Measurements from ENCODE around the gene FLYWCH1. TPM values are rescaled to one million over a fixed set of nuclear protein-coding genes. Genes with fewer than 3 reads are reported as not detected.

The FLYWCH1 gene
- total and polyA plus RNA-seq, 9 of the 15 experiments (the other 6 are each of a cell fraction or from before 2014, with no cell fraction given), result 0.18 to 33.6 (median 11.3) TPM

- no peak for TF ChIP-seq NCOA2 (IDR thresholded peaks at IDR 0.05; ENCODE audit: partially characterized antibody in 2 of 2)
- no peak for TF ChIP-seq EZH2 (IDR thresholded peaks at IDR 0.05; ENCODE audit: borderline replicate concordance, low read depth, low read length)
- TF ChIP-seq ZEB2 (IDR thresholded peaks at IDR 0.05), result no peak
- no peak for TF ChIP-seq ZNF79 (CRISPR knock-in tag; IDR thresholded peaks at IDR 0.05; ENCODE audit: low read depth)
- TF ChIP-seq CHAMP1 (IDR thresholded peaks at IDR 0.05), result no peak
- TF ChIP-seq GATAD2B (IDR thresholded peaks at IDR 0.05; ENCODE audit: borderline replicate concordance), result no peak; the same call in 1 of the 2 replicates
- no peak for TF ChIP-seq SREBF2 (CRISPR knock-in tag; IDR thresholded peaks at IDR 0.05)
- no peak for TF ChIP-seq MTA3 (IDR thresholded peaks at IDR 0.05; ENCODE audit: borderline replicate concordance)
- 0 out of 2 replicates have a peak, but pooled peaks have one; percentile 39 for TF ChIP-seq FOXP1 (CRISPR knock-in tag; IDR thresholded peaks at IDR 0.05)
- TF ChIP-seq E2F1 (CRISPR knock-in tag; IDR thresholded peaks at IDR 0.05), result no peak
- peak; percentile 86 for TF ChIP-seq ZFX (CRISPR knock-in tag; IDR thresholded peaks at IDR 0.05)
- TF ChIP-seq CBFA2T3 (IDR thresholded peaks at IDR 0.05), result no peak
- no peak for TF ChIP-seq MLX (CRISPR knock-in tag; conservative IDR thresholded peaks at IDR 0.05)
- no peak for TF ChIP-seq ZNF175 (CRISPR knock-in tag; IDR thresholded peaks at IDR 0.05; ENCODE audit: low read depth)
- no peak for TF ChIP-seq ZNF253 (CRISPR knock-in tag; conservative IDR thresholded peaks at IDR 0.05)
- TF ChIP-seq STAT5A (IDR thresholded peaks at IDR 0.05; ENCODE audit: borderline replicate concordance, low read length), result no peak; the same call in 1 of the 2 replicates
- no peak for TF ChIP-seq KLF13 (tag; IDR thresholded peaks at IDR 0.05; ENCODE audit: borderline replicate concordance, low read depth)
- TF ChIP-seq ZNF695 (CRISPR knock-in tag; IDR thresholded peaks at IDR 0.05), result no peak
- no peak for TF ChIP-seq ZNF354B (CRISPR knock-in tag; IDR thresholded peaks at IDR 0.05)
- no peak for TF ChIP-seq HMBOX1 (IDR thresholded peaks at IDR 0.05)
- TF ChIP-seq SMARCA5 (IDR thresholded peaks at IDR 0.05), result no peak
- no peak for TF ChIP-seq MCM2 (IDR thresholded peaks at IDR 0.05; ENCODE audit: low read depth)
- TF ChIP-seq ZNF75A (CRISPR knock-in tag; IDR thresholded peaks at IDR 0.05), result no peak
- no peak for TF ChIP-seq TRIM24 (IDR thresholded peaks at IDR 0.05)
- no peak for TF ChIP-seq HES1 (IDR thresholded peaks at IDR 0.05; ENCODE audit: low read depth)
Observed at GRCh38 chr16:2904100-2904921, 7.4 kb upstream of the FLYWCH1 start (continued).

Data from K562 (cell line).